ENCODE measurements around the gene EHMT1.

- TF ChIP-seq CTCF (IDR thresholded peaks at IDR 0.05; ENCODE audit: poor library complexity): peak; percentile 22
- no peak for TF ChIP-seq EZH2 (IDR thresholded peaks at IDR 0.05; ENCODE audit: borderline replicate concordance)
- TF ChIP-seq EZH2phosphoT487 (IDR thresholded peaks at IDR 0.05; ENCODE audit: low read depth, severe bottlenecking, unreplicated experiment): no peak
These were observed 103.1 kb downstream of the EHMT1 start for GRCh38 chr9:137721899-137722298.
